Measurements from ENCODE around the gene KIAA1217. TPM values are rescaled to one million over a fixed set of nuclear protein-coding genes. Genes with fewer than 3 reads are reported as not detected.

The KIAA1217 gene
- total and polyA plus RNA-seq, 2 of the 4 experiments (the other 2 are of a cell fraction), result 3.4 to 4.4 TPM

- TF ChIP-seq RFX5 (IDR thresholded peaks at IDR 0.05; ENCODE audit: low read depth, low read length), result no peak
Observed at GRCh38 chr10:24446739-24447138, 237.8 kb downstream of the KIAA1217 start (continued).

GRCh38 chr10:24448351-24448999, 239.5 kb downstream of the KIAA1217 start:
- Histone ChIP-seq H3K9me3 (ENCODE audit: control insufficient read depth, insufficient read depth, low read length) (no peaks in the 10 kb centered on the region), H3K14ac (replicated peaks; ENCODE audit: low read depth, low read length) (peak overlapping the region; percentile 81), H3K36me3 (ENCODE audit: control insufficient read depth, insufficient read depth, low read length) (no peaks in the 10 kb centered on the region), H2AK9ac (replicated peaks; ENCODE audit: low read depth, low read length, poor library complexity) (peak overlapping the region; percentile 66), H3K9ac (ENCODE audit: low read depth, low read length) (peak overlapping the region; percentile 42; the same call in 1 of the 2 replicates), H2BK20ac (ENCODE audit: low read depth, low read length) (peak overlapping the region; percentile 96), H2BK120ac (ENCODE audit: low read depth, low read length) (peak overlapping the region; percentile 93), H3K27ac (ENCODE audit: insufficient read depth, low read length) (peak overlapping the region; percentile 89), H4K8ac (ENCODE audit: low read depth in 2 of 2, low read length in 2 of 2) (peak overlapping the region in 1 of 2 experiments; percentile 87; a peak in 2 of 4 replicates), H4K5ac (ENCODE audit: low read depth, low read length) (peak overlapping the region; percentile 93), H4K20me1 (ENCODE audit: insufficient read depth, low read length) (no peaks in the 10 kb centered on the region), H2AK5ac (ENCODE audit: low read depth, low read length) (peak overlapping the region; percentile 79; the same call in 1 of the 2 replicates), H3K4me2 (ENCODE audit: low read depth, low read length) (peak overlapping the region; percentile 60; the same call in 1 of the 2 replicates), H3K18ac (ENCODE audit: low read depth, low read length) (peak overlapping the region; percentile 93), H3K23ac (ENCODE audit: low read depth, low read length) (peak overlapping the region; percentile 83), H3K27me3 (ENCODE audit: control insufficient read depth, insufficient read depth, low read length) (no peaks in the 10 kb centered on the region), H2AFZ (replicated peaks; ENCODE audit: low read length, poor library complexity) (peak overlapping the region; percentile 71), H3K4me1 (ENCODE audit: control insufficient read depth, insufficient read depth, low read length) (peaks cover 12% of the 10 kb centered on the region), H2BK5ac (ENCODE audit: low read depth, low read length, poor library complexity, severe bottlenecking) (peak overlapping the region; percentile 92), H3K79me1 (ENCODE audit: low read depth in 1 of 2, low read length in 2 of 2) (no peaks in the 10 kb centered on the region), H2BK15ac (ENCODE audit: low read depth, low read length) (peak overlapping the region; percentile 92; the same call in 2 of the 3 replicates), H3K56ac (ENCODE audit: extremely low read depth, insufficient read depth, low read length) (no peak overlapping the region; the same call in 1 of the 2 replicates), H3K4ac (ENCODE audit: low read depth, low read length) (peak overlapping the region; percentile 87), H3K9me1 (ENCODE audit: insufficient read depth, low read length) (peaks cover 10% of the 10 kb centered on the region; the same call in 1 of the 2 replicates), H4K91ac (ENCODE audit: insufficient read depth, low read depth, low read length) (peak overlapping the region; percentile 54; the same call in 1 of the 2 replicates), H3K4me3 (ENCODE audit: insufficient read depth, low read depth, low read length) (no peak overlapping the region)
- dilution Hi-C loops (cut with HindIII; ENCODE audit: low sequenced_read_pairs, unreplicated experiment), result no loop called here
- CTCF ChIA-PET, result no interaction called here
- in situ Hi-C loops (cut with MboI; ENCODE audit: low sequenced_read_pairs), result no loop called here
- peak; percentile 19; the same call in 1 of the 2 replicates for ATAC-seq (ENCODE audit: low read depth)
- BruUV-seq (replicated peaks), result no TSS peak
- WGBS, 2 experiments (ENCODE audit: extremely low coverage in 2 of 2, insufficient read length in 1 of 2), result no CpG with 5 or more reads among the region's 3 CpGs
- POLR2A ChIA-PET (ENCODE audit: unreplicated experiment), result no interaction called here
- peak; percentile 71 for DNase-seq
- intact Hi-C loops (cut with micrococcal nuclease), result loop anchor here (2.0 kb wide), 1 partner anchor 16 kb away; no protein-coding TSS in a partner anchor
- no peak for TF ChIP-seq SMC3 (IDR thresholded peaks at IDR 0.05; ENCODE audit: low read depth, low read length)
- TF ChIP-seq CEBPB (IDR thresholded peaks at IDR 0.05; ENCODE audit: low read depth, low read length), result 0 out of 2 replicates have a peak, but pooled peaks have one; percentile 2
- TF ChIP-seq MAFK (IDR thresholded peaks at IDR 0.05; ENCODE audit: low read depth, low read length), result no peak
